ENCODE data around the gene CPZ. TPM values are rescaled to one million over a fixed set of nuclear protein-coding genes. Genes with fewer than 3 reads are reported as not detected.

The CPZ gene
- total RNA-seq, 1 experiment from 2014 or later: 37.3 TPM

GRCh38 chr4:8637456-8637984, 45.0 kb downstream of the CPZ start:
- H4K20me1 ChIP-seq (ENCODE audit: control insufficient read depth, insufficient read depth, insufficient read length): no peaks in the 10 kb centered on the region
- TF ChIP-seq, protein P1, sequence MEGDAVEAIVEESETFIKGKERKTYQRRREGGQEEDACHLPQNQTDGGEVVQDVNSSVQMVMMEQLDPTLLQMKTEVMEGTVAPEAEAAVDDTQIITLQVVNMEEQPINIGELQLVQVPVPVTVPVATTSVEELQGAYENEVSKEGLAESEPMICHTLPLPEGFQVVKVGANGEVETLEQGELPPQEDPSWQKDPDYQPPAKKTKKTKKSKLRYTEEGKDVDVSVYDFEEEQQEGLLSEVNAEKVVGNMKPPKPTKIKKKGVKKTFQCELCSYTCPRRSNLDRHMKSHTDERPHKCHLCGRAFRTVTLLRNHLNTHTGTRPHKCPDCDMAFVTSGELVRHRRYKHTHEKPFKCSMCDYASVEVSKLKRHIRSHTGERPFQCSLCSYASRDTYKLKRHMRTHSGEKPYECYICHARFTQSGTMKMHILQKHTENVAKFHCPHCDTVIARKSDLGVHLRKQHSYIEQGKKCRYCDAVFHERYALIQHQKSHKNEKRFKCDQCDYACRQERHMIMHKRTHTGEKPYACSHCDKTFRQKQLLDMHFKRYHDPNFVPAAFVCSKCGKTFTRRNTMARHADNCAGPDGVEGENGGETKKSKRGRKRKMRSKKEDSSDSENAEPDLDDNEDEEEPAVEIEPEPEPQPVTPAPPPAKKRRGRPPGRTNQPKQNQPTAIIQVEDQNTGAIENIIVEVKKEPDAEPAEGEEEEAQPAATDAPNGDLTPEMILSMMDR (conservative IDR thresholded peaks at IDR 0.05): no peak

More at GRCh38 chr4:8637456-8637984, 45.0 kb downstream of the CPZ start:
- no peak overlapping the region for H3K56ac ChIP-seq (ENCODE audit: insufficient read length, low read depth, low read length)
- no peaks in the 10 kb centered on the region for H3K4me1 ChIP-seq (ENCODE audit: insufficient read depth, low read length)
- H3K79me2 ChIP-seq (ENCODE audit: insufficient read depth, low read length): no peaks in the 10 kb centered on the region
- no peak overlapping the region for H3K18ac ChIP-seq (ENCODE audit: insufficient read length, low read depth, low read length)
- no peaks in the 10 kb centered on the region for H3K27me3 ChIP-seq (ENCODE audit: insufficient read depth, low read length)
- H2BK15ac ChIP-seq (ENCODE audit: low read depth, low read length): no peak overlapping the region
- H3K27me3 Mint-ChIP-seq (ENCODE audit: low read depth): peaks cover 23% of the 10 kb centered on the region
- peaks cover 0 to 3% of the 10 kb centered on the region in 2 experiments; a peak in 1 of 4 replicates for H3K4me1 Mint-ChIP-seq
- H2BK12ac ChIP-seq (ENCODE audit: insufficient read length, low read depth, low read length): no peak overlapping the region
- H2AFZ ChIP-seq (ENCODE audit: low read length): no peak overlapping the region
- no peak overlapping the region for H2BK120ac ChIP-seq (ENCODE audit: low read depth, low read length, poor library complexity, severe bottlenecking)
- no peak overlapping the region for H2BK5ac ChIP-seq (ENCODE audit: insufficient read length, low read length)
- no peak overlapping the region for H2BK20ac ChIP-seq (ENCODE audit: low read depth, low read length, poor library complexity, severe bottlenecking)
- no peak overlapping the region for H3T11ph ChIP-seq (ENCODE audit: low read length)
- H3K27ac ChIP-seq (ENCODE audit: insufficient read length, low read depth, low read length): no peak overlapping the region
- H3K27ac Mint-ChIP-seq: no peak overlapping the region
- H3K9me3 ChIP-seq (ENCODE audit: control insufficient read depth, low read depth, low read length): no peaks in the 10 kb centered on the region
- no CpG with 5 or more reads among the region's 2 CpGs for WGBS (ENCODE audit: extremely low coverage, insufficient read length, low lambda C conversion rate)
- H4K5ac ChIP-seq (ENCODE audit: insufficient read length, low read depth, low read length): no peak overlapping the region
- H3K23ac ChIP-seq (ENCODE audit: insufficient read length, low read depth, low read length): no peak overlapping the region
- no peaks in the 10 kb centered on the region for H3K9me3 Mint-ChIP-seq
- no peak overlapping the region for H3K4ac ChIP-seq (ENCODE audit: low read depth, low read length)
- H3K36me3 Mint-ChIP-seq (ENCODE audit: insufficient read depth in 1 of 3, low read depth in 3 of 3): no peaks in the 10 kb centered on the region
- no peak overlapping the region for H3K14ac ChIP-seq (ENCODE audit: insufficient read depth, low read length)
- peaks cover 2% of the 10 kb centered on the region for H3K23me2 ChIP-seq (ENCODE audit: insufficient read length, low read depth, low read length, poor library complexity, severe bottlenecking)
- H3K79me1 ChIP-seq (ENCODE audit: insufficient read depth, low read depth, low read length, poor library complexity, severe bottlenecking): no peaks in the 10 kb centered on the region
- H4K91ac ChIP-seq (ENCODE audit: insufficient read length, low read depth, low read length): no peak overlapping the region
- no peak overlapping the region for H2AK5ac ChIP-seq (ENCODE audit: insufficient read length, low read length)
- H3K9ac ChIP-seq (ENCODE audit: extremely low read depth, insufficient read length, low read length): no peak overlapping the region
- no peak overlapping the region for H3K4me3 Mint-ChIP-seq
- no peak overlapping the region for H3K4me2 ChIP-seq (ENCODE audit: insufficient read depth, insufficient read length, low read length)
- no peak for DNase-seq
- H4K8ac ChIP-seq (replicated peaks; ENCODE audit: insufficient read length, low read depth, low read length): no peak overlapping the region
